Panc1 (cell line): ENCODE results near the gene BBS5. TPM values are rescaled to one million over a fixed set of nuclear protein-coding genes. Genes with fewer than 3 reads are reported as not detected.
"Not testable (repeated sequence)": the region's sequence is repeated elsewhere in the genome, so short reads cannot be mapped to it uniquely, and the experiment has no call there.

Experiments
- ATAC-seq: fragments of 200-7000 bp; cut with Tn5 transposase; 2 replicates; pipeline ENCODE4 v1.9.1; 2020; ENCODE audit warnings: mild to moderate bottlenecking, moderate library complexity
- BruUV-seq: library from RNA; stranded (reverse); fragments of 400-500 nt; replicated peaks from 2 replicates; lab custom pipeline; 2021; lab: Mats Ljungman, UMichigan
- CTCF ChIA-PET: fragments of 300-600 bp; sonication (Branson Sonifier 250); formaldehyde crosslinking; loops from one replicate; lab custom pipeline; 2022; ENCODE audit warnings: antibody characterized with exemption; lab: Charles Lee
- POLR2A ChIA-PET: fragments of 300-600 bp; sonication (Branson Sonifier 250); formaldehyde crosslinking; loops from one replicate; lab custom pipeline; 2022; ENCODE audit warnings: antibody characterized with exemption; lab: Charles Lee
- DNase-seq: peaks from one replicate; pipeline ENCODE4 v3.0.0-alpha.2; 2010; ENCODE audit warnings: low read depth, low spot score
- H3K27ac ChIP-seq: 2 replicates; pipeline ENCODE4 v1.5.1; 2011; ENCODE audit warnings: mild to moderate bottlenecking, low read length, inconsistent platforms
- H3K27me3 ChIP-seq: fragments of 200-500 bp; sonication (Bioruptor generic); 2 replicates; pipeline ENCODE4 v1.6.0; 2014; ENCODE audit warnings: low read length, inconsistent platforms; ENCODE audit not compliant: control insufficient read depth, insufficient read depth
- H3K36me3 ChIP-seq: fragments of 200-500 bp; sonication (Bioruptor generic); 2 replicates; pipeline ENCODE4 v1.5.1; 2014; ENCODE audit warnings: inconsistent platforms, mild to moderate bottlenecking, low read length, moderate library complexity; ENCODE audit not compliant: control insufficient read depth, insufficient read depth
- H3K4me1 ChIP-seq: 2 replicates; pipeline ENCODE4 v1.5.1; 2011; ENCODE audit warnings: inconsistent platforms, mild to moderate bottlenecking, low read length, moderate library complexity; ENCODE audit not compliant: control insufficient read depth, insufficient read depth
- H3K4me3 ChIP-seq, 2 experiments: 2 replicates each; pipeline ENCODE4 v1.5.1; 2011 to 2012; ENCODE audit warnings: low read depth in 2 of 2, low read length in 2 of 2, mild to moderate bottlenecking in 2 of 2, inconsistent platforms in 1 of 2, moderate library complexity in 1 of 2
- H3K9me3 ChIP-seq: fragments of 200-500 bp; sonication (Bioruptor generic); 2 replicates; pipeline ENCODE4 v1.5.1; 2014; ENCODE audit warnings: low read depth, mild to moderate bottlenecking, inconsistent platforms, low read length, moderate library complexity; ENCODE audit not compliant: control insufficient read depth, insufficient read depth
- POLR2AphosphoS5 ChIP-seq: IDR thresholded peaks from 2 replicates; pipeline ENCODE4 v1.6.1; 2012; ENCODE audit warnings: mild to moderate bottlenecking, low read depth, low read length, moderate library complexity
- SIN3A ChIP-seq: IDR thresholded peaks from 2 replicates; pipeline ENCODE4 v1.6.1; 2012; ENCODE audit warnings: low read depth, mild to moderate bottlenecking, low read length, moderate library complexity, borderline replicate concordance; ENCODE audit not compliant: insufficient read depth
- TCF7L2 ChIP-seq: IDR thresholded peaks from 2 replicates; pipeline ENCODE4 v1.6.1; 2011; ENCODE audit warnings: mild to moderate bottlenecking, low read depth, low read length, inconsistent platforms
- in situ Hi-C: cut with HindIII; loops from 2 replicates; pipeline ENCODE4 v1.10.0; 2016; ENCODE audit warnings: low sequenced_read_pairs, low pct_unique_long_range_greater_than_20kb
- intact Hi-C: fragments of 100-400 bp; cut with micrococcal nuclease; formaldehyde crosslinking; loops from one replicate; pipeline ENCODE4 v1.10.0; 2022; ENCODE audit not compliant: unreplicated experiment
- total RNA-seq: library from RNA; stranded (reverse); gene quantifications from one replicate; pipeline ENCODE4 v1.2.1, GENCODE V29; 2021; ENCODE audit not compliant: unreplicated experiment
- TF ChIP-seq, protein P1 (sequence below), 2 experiments: IDR thresholded peaks; 2 replicates each; pipeline ENCODE4 v1.6.1; 2011 to 2012; ENCODE audit warnings: low read depth in 2 of 2, control low read depth in 1 of 2, low read length in 1 of 2, mild to moderate bottlenecking in 1 of 2, moderate library complexity in 1 of 2; ENCODE audit not compliant: insufficient read depth in 1 of 2
- TF ChIP-seq, protein P2 (sequence below): fragments of 450-650 bp; IDR thresholded peaks from 2 replicates; pipeline ENCODE4 v1.5.1; 2017; ENCODE audit warnings: mild to moderate bottlenecking

BBS5 gene
- total RNA-seq, 1 experiment from 2014 or later = 7.5 TPM

DNA sequence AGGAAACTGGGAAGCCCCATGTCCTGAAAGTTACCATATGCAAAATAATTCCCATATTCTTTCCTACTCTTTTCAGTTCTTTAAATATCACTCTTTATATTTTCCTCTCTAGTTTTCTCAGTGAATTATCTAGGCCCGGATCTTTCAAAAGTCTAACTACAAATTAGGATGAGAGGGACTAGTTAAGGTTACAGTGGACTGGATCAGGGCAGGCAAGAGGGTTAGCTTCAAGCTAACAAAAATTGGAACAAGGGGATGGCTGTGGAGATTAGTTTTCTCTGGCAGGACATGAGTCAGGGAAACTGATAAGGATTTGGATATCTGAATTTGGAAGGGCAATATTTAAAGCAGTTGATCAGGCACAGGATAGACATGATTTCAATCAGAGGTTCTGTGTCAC lies 30.4 kb upstream of the BBS5 start:
- H3K9me3 ChIP-seq = no peaks in the 10 kb centered on the region
- no peak for ATAC-seq
- in situ Hi-C loops = no loop called here
- H3K4me1 ChIP-seq = no peaks in the 10 kb centered on the region
- DNase-seq = no peak
- intact Hi-C loops = no loop called here
- no peaks in the 10 kb centered on the region for H3K27me3 ChIP-seq
- H3K36me3 ChIP-seq = no peaks in the 10 kb centered on the region
- ChIA-PET POLR2A (no interaction called here), CTCF (no interaction called here)
- no peak overlapping the region for H3K27ac ChIP-seq
- TF ChIP-seq, protein P1, sequence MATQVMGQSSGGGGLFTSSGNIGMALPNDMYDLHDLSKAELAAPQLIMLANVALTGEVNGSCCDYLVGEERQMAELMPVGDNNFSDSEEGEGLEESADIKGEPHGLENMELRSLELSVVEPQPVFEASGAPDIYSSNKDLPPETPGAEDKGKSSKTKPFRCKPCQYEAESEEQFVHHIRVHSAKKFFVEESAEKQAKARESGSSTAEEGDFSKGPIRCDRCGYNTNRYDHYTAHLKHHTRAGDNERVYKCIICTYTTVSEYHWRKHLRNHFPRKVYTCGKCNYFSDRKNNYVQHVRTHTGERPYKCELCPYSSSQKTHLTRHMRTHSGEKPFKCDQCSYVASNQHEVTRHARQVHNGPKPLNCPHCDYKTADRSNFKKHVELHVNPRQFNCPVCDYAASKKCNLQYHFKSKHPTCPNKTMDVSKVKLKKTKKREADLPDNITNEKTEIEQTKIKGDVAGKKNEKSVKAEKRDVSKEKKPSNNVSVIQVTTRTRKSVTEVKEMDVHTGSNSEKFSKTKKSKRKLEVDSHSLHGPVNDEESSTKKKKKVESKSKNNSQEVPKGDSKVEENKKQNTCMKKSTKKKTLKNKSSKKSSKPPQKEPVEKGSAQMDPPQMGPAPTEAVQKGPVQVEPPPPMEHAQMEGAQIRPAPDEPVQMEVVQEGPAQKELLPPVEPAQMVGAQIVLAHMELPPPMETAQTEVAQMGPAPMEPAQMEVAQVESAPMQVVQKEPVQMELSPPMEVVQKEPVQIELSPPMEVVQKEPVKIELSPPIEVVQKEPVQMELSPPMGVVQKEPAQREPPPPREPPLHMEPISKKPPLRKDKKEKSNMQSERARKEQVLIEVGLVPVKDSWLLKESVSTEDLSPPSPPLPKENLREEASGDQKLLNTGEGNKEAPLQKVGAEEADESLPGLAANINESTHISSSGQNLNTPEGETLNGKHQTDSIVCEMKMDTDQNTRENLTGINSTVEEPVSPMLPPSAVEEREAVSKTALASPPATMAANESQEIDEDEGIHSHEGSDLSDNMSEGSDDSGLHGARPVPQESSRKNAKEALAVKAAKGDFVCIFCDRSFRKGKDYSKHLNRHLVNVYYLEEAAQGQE (IDR thresholded peaks at IDR 0.05; ENCODE audit: insufficient read depth in 1 of 2, low read depth in 2 of 2, low read length in 1 of 2) = no peak
- TF ChIP-seq, protein P2, sequence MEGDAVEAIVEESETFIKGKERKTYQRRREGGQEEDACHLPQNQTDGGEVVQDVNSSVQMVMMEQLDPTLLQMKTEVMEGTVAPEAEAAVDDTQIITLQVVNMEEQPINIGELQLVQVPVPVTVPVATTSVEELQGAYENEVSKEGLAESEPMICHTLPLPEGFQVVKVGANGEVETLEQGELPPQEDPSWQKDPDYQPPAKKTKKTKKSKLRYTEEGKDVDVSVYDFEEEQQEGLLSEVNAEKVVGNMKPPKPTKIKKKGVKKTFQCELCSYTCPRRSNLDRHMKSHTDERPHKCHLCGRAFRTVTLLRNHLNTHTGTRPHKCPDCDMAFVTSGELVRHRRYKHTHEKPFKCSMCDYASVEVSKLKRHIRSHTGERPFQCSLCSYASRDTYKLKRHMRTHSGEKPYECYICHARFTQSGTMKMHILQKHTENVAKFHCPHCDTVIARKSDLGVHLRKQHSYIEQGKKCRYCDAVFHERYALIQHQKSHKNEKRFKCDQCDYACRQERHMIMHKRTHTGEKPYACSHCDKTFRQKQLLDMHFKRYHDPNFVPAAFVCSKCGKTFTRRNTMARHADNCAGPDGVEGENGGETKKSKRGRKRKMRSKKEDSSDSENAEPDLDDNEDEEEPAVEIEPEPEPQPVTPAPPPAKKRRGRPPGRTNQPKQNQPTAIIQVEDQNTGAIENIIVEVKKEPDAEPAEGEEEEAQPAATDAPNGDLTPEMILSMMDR = no peak
- TF ChIP-seq TCF7L2 = no peak
- TF ChIP-seq POLR2AphosphoS5 = no peak
- no peak for TF ChIP-seq SIN3A
- no peak overlapping the region for H3K4me3 ChIP-seq
- BruUV-seq = no TSS peak

DNA sequence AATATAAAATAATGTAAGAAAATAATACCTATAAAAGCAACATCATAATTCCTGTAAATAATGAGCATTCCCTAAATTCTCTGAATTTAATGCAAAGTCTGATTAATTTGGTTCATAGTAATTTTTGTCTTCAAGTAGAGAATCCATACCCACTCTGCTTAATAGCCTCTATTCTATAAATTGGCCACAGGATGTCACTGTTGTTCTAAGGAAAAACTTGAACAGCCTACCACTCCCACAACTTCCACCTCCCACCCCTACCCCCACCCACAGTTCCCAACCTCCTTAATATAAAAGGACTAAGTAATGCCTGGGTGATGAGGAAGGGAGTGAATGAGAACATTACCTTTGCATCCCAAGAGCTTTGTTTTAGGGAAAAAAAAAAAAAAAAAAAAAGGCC lies 27.2 kb upstream of the BBS5 start:
- no TSS peak for BruUV-seq
- Histone ChIP-seq H3K27ac (no peak overlapping the region), H3K27me3 (no peaks in the 10 kb centered on the region), H3K4me1 (no peaks in the 10 kb centered on the region), H3K4me3 (no peak overlapping the region), H3K36me3 (no peaks in the 10 kb centered on the region), H3K9me3 (no peaks in the 10 kb centered on the region)
- TF ChIP-seq, protein P2 = peak; percentile 72
- TF ChIP-seq, protein P1 (IDR thresholded peaks at IDR 0.05; ENCODE audit: insufficient read depth in 1 of 2, low read depth in 2 of 2, low read length in 1 of 2) = no peak
- no peak for TF ChIP-seq POLR2AphosphoS5
- ChIA-PET POLR2A (no interaction called here), CTCF (interaction anchor here (0.5 to 1.2 kb wide), 13 partner anchors 12 to 1373 kb away, joined by 3 to 11 read pairs (median 5); no protein-coding TSS in a partner anchor)
- in situ Hi-C loops (no loop called here), intact Hi-C loops (no loop called here)
- DNase-seq (peak; percentile 10), ATAC-seq (peak; percentile 92)

DNA sequence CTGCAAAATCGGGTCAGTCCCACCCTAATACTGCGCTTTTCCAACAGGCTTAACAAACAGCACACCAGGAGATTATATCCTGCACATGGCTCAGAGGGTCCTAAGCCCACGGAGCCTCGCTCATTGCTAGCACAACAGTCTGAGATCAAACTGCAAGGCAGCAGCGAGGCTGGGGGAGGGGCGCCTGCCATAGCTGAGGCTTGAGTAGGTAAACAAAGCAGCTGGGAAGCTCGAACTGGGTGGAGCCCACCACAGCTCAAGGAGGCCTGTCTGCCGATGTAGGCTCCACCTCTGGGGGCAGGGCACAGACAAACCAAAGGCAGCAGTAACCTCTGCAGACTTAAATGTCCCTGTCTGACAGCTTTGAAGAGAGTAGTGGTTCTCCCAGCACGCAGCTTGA lies 26.2 kb upstream of the BBS5 start:
- H3K9me3 ChIP-seq, H3K36me3 ChIP-seq, in situ Hi-C loops, H3K27me3 ChIP-seq, H3K4me1 ChIP-seq, ATAC-seq, H3K27ac ChIP-seq, DNase-seq, POLR2A ChIA-PET, BruUV-seq, intact Hi-C loops: not testable (repeated sequence)
- peak overlapping the region in 1 of 2 experiments; percentile 26; a peak in 1 of 4 replicates for H3K4me3 ChIP-seq
- CTCF ChIA-PET = interaction anchor here (1.2 kb wide), 1 partner anchor 337 kb away, joined by 7 read pairs; no protein-coding TSS in a partner anchor
